GM23338 (cell line): ENCODE measurements around the gene POU1F1.

Source experiments
- CTCF ChIP-seq, 2 experiments: fragments of 200-600 bp in 1 of 2; sonication (generic) in 1 of 2; conservative IDR thresholded peaks; 2 replicates each; pipeline versions ENCODE4 v1.5.1 to v1.6.1; 2016 to 2017; ENCODE audit warnings: antibody characterized with exemption in 2 of 2, low read depth in 2 of 2, mild to moderate bottlenecking in 2 of 2, moderate library complexity in 1 of 2
- EZH2 ChIP-seq: fragments of 200-600 bp; sonication (generic); IDR thresholded peaks from one replicate; pipeline ENCODE4 v1.8.0; 2017; ENCODE audit warnings: antibody characterized with exemption, mild to moderate bottlenecking, low read depth; ENCODE audit not compliant: unreplicated experiment
- JUNB ChIP-seq: IDR thresholded peaks from one replicate; pipeline ENCODE4 v1.6.1; 2016; ENCODE audit warnings: antibody characterized with exemption; ENCODE audit not compliant: unreplicated experiment
- NANOG ChIP-seq: IDR thresholded peaks from 2 replicates; pipeline ENCODE4 v1.6.1; 2016; ENCODE audit warnings: antibody characterized with exemption, borderline replicate concordance
- POLR2AphosphoS5 ChIP-seq: IDR thresholded peaks from 2 replicates; pipeline ENCODE4 v1.6.1; 2016; ENCODE audit warnings: antibody characterized with exemption, low read depth
- REST ChIP-seq: IDR thresholded peaks from one replicate; pipeline ENCODE4 v1.6.1; 2018; ENCODE audit warnings: antibody characterized with exemption; ENCODE audit not compliant: unreplicated experiment
- STAT1 ChIP-seq: IDR thresholded peaks from one replicate; pipeline ENCODE4 v1.6.1; 2016; ENCODE audit warnings: antibody characterized with exemption; ENCODE audit not compliant: unreplicated experiment
- ZNF114 ChIP-seq: fragments of 250-450 bp; sonication (Bioruptor Pico); IDR thresholded peaks from 2 replicates; pipeline ENCODE4 v1.5.0; 2020; ENCODE audit warnings: mild to moderate bottlenecking, moderate library complexity
- ZNF331 ChIP-seq: fragments of 250-450 bp; sonication (Bioruptor Pico); IDR thresholded peaks from 2 replicates; pipeline ENCODE4 v1.5.0; 2020; ENCODE audit warnings: low read depth, mild to moderate bottlenecking, moderate library complexity
- TF ChIP-seq, protein P1 (sequence below): IDR thresholded peaks from 2 replicates; pipeline ENCODE4 v1.6.1; 2016; ENCODE audit warnings: antibody characterized with exemption
- TF ChIP-seq, protein P2 (sequence below): fragments of 250-450 bp; sonication (Bioruptor Pico); IDR thresholded peaks from 2 replicates; pipeline ENCODE4 v1.5.0; 2020; ENCODE audit warnings: mild to moderate bottlenecking, moderate library complexity

GRCh38 chr3:87225659-87226058 is 50.7 kb downstream of the POU1F1 start:
- TF ChIP-seq EZH2 (no peak), CTCF (conservative IDR thresholded peaks at IDR 0.05; ENCODE audit: low read depth in 2 of 2) (no peak), REST (no peak), JUNB (no peak), ZNF114 (CRISPR knock-in tag) (no peak), STAT1 (no peak), ZNF331 (no peak), NANOG (no peak), POLR2AphosphoS5 (no peak)
- TF ChIP-seq, protein P1, sequence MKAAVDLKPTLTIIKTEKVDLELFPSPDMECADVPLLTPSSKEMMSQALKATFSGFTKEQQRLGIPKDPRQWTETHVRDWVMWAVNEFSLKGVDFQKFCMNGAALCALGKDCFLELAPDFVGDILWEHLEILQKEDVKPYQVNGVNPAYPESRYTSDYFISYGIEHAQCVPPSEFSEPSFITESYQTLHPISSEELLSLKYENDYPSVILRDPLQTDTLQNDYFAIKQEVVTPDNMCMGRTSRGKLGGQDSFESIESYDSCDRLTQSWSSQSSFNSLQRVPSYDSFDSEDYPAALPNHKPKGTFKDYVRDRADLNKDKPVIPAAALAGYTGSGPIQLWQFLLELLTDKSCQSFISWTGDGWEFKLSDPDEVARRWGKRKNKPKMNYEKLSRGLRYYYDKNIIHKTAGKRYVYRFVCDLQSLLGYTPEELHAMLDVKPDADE: no peak
- TF ChIP-seq, protein P2, sequence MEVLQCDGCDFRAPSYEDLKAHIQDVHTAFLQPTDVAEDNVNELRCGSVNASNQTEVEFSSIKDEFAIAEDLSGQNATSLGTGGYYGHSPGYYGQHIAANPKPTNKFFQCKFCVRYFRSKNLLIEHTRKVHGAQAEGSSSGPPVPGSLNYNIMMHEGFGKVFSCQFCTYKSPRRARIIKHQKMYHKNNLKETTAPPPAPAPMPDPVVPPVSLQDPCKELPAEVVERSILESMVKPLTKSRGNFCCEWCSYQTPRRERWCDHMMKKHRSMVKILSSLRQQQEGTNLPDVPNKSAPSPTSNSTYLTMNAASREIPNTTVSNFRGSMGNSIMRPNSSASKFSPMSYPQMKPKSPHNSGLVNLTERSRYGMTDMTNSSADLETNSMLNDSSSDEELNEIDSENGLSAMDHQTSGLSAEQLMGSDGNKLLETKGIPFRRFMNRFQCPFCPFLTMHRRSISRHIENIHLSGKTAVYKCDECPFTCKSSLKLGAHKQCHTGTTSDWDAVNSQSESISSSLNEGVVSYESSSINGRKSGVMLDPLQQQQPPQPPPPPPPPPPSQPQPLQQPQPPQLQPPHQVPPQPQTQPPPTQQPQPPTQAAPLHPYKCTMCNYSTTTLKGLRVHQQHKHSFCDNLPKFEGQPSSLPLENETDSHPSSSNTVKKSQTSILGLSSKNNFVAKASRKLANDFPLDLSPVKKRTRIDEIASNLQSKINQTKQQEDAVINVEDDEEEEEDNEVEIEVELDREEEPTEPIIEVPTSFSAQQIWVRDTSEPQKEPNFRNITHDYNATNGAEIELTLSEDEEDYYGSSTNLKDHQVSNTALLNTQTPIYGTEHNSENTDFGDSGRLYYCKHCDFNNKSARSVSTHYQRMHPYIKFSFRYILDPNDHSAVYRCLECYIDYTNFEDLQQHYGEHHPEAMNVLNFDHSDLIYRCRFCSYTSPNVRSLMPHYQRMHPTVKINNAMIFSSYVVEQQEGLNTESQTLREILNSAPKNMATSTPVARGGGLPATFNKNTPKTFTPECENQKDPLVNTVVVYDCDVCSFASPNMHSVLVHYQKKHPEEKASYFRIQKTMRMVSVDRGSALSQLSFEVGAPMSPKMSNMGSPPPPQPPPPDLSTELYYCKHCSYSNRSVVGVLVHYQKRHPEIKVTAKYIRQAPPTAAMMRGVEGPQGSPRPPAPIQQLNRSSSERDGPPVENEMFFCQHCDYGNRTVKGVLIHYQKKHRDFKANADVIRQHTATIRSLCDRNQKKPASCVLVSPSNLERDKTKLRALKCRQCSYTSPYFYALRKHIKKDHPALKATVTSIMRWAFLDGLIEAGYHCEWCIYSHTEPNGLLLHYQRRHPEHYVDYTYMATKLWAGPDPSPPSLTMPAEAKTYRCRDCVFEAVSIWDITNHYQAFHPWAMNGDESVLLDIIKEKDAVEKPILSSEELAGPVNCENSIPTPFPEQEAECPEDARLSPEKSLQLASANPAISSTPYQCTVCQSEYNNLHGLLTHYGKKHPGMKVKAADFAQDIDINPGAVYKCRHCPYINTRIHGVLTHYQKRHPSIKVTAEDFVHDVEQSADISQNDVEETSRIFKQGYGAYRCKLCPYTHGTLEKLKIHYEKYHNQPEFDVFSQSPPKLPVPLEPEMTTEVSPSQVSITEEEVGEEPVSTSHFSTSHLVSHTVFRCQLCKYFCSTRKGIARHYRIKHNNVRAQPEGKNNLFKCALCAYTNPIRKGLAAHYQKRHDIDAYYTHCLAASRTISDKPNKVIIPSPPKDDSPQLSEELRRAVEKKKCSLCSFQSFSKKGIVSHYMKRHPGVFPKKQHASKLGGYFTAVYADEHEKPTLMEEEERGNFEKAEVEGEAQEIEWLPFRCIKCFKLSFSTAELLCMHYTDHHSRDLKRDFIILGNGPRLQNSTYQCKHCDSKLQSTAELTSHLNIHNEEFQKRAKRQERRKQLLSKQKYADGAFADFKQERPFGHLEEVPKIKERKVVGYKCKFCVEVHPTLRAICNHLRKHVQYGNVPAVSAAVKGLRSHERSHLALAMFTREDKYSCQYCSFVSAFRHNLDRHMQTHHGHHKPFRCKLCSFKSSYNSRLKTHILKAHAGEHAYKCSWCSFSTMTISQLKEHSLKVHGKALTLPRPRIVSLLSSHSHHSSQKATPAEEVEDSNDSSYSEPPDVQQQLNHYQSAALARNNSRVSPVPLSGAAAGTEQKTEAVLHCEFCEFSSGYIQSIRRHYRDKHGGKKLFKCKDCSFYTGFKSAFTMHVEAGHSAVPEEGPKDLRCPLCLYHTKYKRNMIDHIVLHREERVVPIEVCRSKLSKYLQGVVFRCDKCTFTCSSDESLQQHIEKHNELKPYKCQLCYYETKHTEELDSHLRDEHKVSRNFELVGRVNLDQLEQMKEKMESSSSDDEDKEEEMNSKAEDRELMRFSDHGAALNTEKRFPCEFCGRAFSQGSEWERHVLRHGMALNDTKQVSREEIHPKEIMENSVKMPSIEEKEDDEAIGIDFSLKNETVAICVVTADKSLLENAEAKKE (CRISPR knock-in tag): no peak
